Activated CD8-positive, alpha-beta memory T cell treated with anti-CD3 and anti-CD28 coated beads for 48 hours (primary cell): ENCODE data around the gene ZNF732.
"Not testable (repeated sequence)": the region's sequence is repeated elsewhere in the genome, so short reads cannot be mapped to it uniquely, and the experiment has no call there.

ENCODE experiments used
- DNase-seq, 3 experiments: peaks; one replicate each; pipeline ENCODE4 v3.0.0-alpha.2; 2020; ENCODE audit warnings: low read depth in 2 of 3, low spot score in 2 of 3

ZNF732 gene

GRCh38 chr4:304969-305680, at the start of gene ZNF732:
TSS of gene ZNF732 (minus strand) at chr4:305474. CDS start at chr4:305310, 164 bp downstream.
- no peak for DNase-seq

- no peak for DNase-seq
Observed at GRCh38 chr4:340011-340410, 34.7 kb upstream of the ZNF732 start.

- no peak for DNase-seq
Observed at GRCh38 chr4:338759-339097, 33.5 kb upstream of the ZNF732 start.

GRCh38 chr4:337932-338758, 32.9 kb upstream of the ZNF732 start:
- DNase-seq = peak; percentile 24 to 37 (median 34)

- peak; percentile 53 to 75 (median 70) for DNase-seq
Observed at GRCh38 chr4:337143-337931, 32.1 kb upstream of the ZNF732 start, which contains the start of gene ZNF141. TSS of gene ZNF141 (plus strand) at chr4:337814. CDS start at chr4:337984, 170 bp downstream.

GRCh38 chr4:336893-337142, 31.5 kb upstream of the ZNF732 start:
- DNase-seq = peak in 1 of 3 experiments; percentile 15

GRCh38 chr4:336099-336892, 31.0 kb upstream of the ZNF732 start:
- peak in 1 of 3 experiments; percentile 5 for DNase-seq

GRCh38 chr4:335515-335914, 30.2 kb upstream of the ZNF732 start:
- no peak for DNase-seq

GRCh38 chr4:328729-329128, 23.5 kb upstream of the ZNF732 start:
- DNase-seq = no peak

- DNase-seq = no peak
Observed at GRCh38 chr4:314296-314903, 9.1 kb upstream of the ZNF732 start.

GRCh38 chr4:309807-310206, 4.5 kb upstream of the ZNF732 start:
- no peak for DNase-seq

GRCh38 chr4:306551-306961, 1.3 kb upstream of the ZNF732 start:
- DNase-seq = no peak

GRCh38 chr4:304516-304915, 758 bp downstream of the ZNF732 start:
- DNase-seq = not testable (repeated sequence)

GRCh38 chr4:302381-302780, 2.9 kb downstream of the ZNF732 start:
- DNase-seq = no peak

- no peak for DNase-seq
Observed at GRCh38 chr4:294732-295131, 10.5 kb downstream of the ZNF732 start.

GRCh38 chr4:288891-289290, 16.4 kb downstream of the ZNF732 start:
- DNase-seq = no peak

GRCh38 chr4:273309-274017, 31.8 kb downstream of the ZNF732 start:
- no peak for DNase-seq

- DNase-seq = no peak
Observed at GRCh38 chr4:271492-272103, 33.7 kb downstream of the ZNF732 start.

GRCh38 chr4:259240-259639, 46.0 kb downstream of the ZNF732 start:
- DNase-seq = not testable (repeated sequence)

- no peak for DNase-seq
Observed at GRCh38 chr4:256492-256891, 48.8 kb downstream of the ZNF732 start.
